ENCODE data around the gene CLNS1A. TPM values are rescaled to one million over a fixed set of nuclear protein-coding genes. Genes with fewer than 3 reads are reported as not detected.
A peak's percentile ranks its signal among the peaks of the same experiment; 100 is the strongest.

CLNS1A gene
- total and polyA plus RNA-seq, 9 of the 15 experiments (the other 6 are each of a cell fraction or from before 2014, with no cell fraction given): 146 to 472 (median 345) TPM

- no peak for TF ChIP-seq XRCC4 (IDR thresholded peaks at IDR 0.05; ENCODE audit: extremely low read depth, insufficient read depth, insufficient read length)
- TF ChIP-seq ZBTB1 (CRISPR knock-in tag; IDR thresholded peaks at IDR 0.05; ENCODE audit: borderline replicate concordance, low read depth): no peak
- TF ChIP-seq ZNF140 (CRISPR knock-in tag; IDR thresholded peaks at IDR 0.05): no peak
- TF ChIP-seq ZNF408 (CRISPR knock-in tag; IDR thresholded peaks at IDR 0.05; ENCODE audit: low read depth): no peak
- TF ChIP-seq CCAR2 (IDR thresholded peaks at IDR 0.05; ENCODE audit: low read depth, low read length): no peak
- TF ChIP-seq ZNF707 (CRISPR knock-in tag; conservative IDR thresholded peaks at IDR 0.05): no peak
- TF ChIP-seq AFF1 (IDR thresholded peaks at IDR 0.05; ENCODE audit: low read depth in 1 of 2, partially characterized antibody in 2 of 2): peak in 1 of 2 experiments; percentile 74
- TF ChIP-seq ZNF57 (CRISPR knock-in tag; IDR thresholded peaks at IDR 0.05): no peak
- peak; percentile 99 for TF ChIP-seq NR2C2 (CRISPR knock-in tag; IDR thresholded peaks at IDR 0.05)
- peak; percentile 100 for TF ChIP-seq NR2C2 (tag; IDR thresholded peaks at IDR 0.05)
- peak; percentile 19; the same call in 1 of the 2 replicates for TF ChIP-seq CEBPG (CRISPR knock-in tag; IDR thresholded peaks at IDR 0.05)
- TF ChIP-seq CEBPG (tag; conservative IDR thresholded peaks at IDR 0.05 in 1 of 2, IDR thresholded peaks at IDR 0.05 in 1 of 2): no peak
- no peak for TF ChIP-seq CHD1 (IDR thresholded peaks at IDR 0.05; ENCODE audit: low read length)
- TF ChIP-seq MIER1 (IDR thresholded peaks at IDR 0.05; ENCODE audit: low read depth): no peak
- TF ChIP-seq FOXJ2 (tag; IDR thresholded peaks at IDR 0.05): peak; percentile 87
- TF ChIP-seq ELF1 (tag; IDR thresholded peaks at IDR 0.05): peak; percentile 64; the same call in 1 of the 2 replicates
- no peak for TF ChIP-seq DMBX1 (CRISPR knock-in tag; IDR thresholded peaks at IDR 0.05; ENCODE audit: borderline replicate concordance)
- TF ChIP-seq MBD2 (IDR thresholded peaks at IDR 0.05; ENCODE audit: borderline replicate concordance, low read depth): peak; percentile 80
- peak; percentile 90 for TF ChIP-seq NKRF (IDR thresholded peaks at IDR 0.05; ENCODE audit: borderline replicate concordance)
- 0 out of 2 replicates have a peak, but pooled peaks have one; percentile 40 for TF ChIP-seq ZBTB17 (CRISPR knock-in tag; IDR thresholded peaks at IDR 0.05)
These were observed at the start of gene CLNS1A (continued) for GRCh38 chr11:77637345-77638165.

Measured in K562 (cell line).